ENCODE results near the gene NUP85.
A peak's percentile ranks its signal among the peaks of the same experiment; 100 is the strongest.
"Not testable (repeated sequence)": the region's sequence is repeated elsewhere in the genome, so short reads cannot be mapped to it uniquely, and the experiment has no call there.

The NUP85 gene

GRCh38 chr17:75271233-75271954 lies 65.9 kb downstream of the NUP85 start:
- TF ChIP-seq CTCF (IDR thresholded peaks at IDR 0.05; ENCODE audit: extremely low read depth, insufficient read depth, missing control alignments) = peak; percentile 95
- peak; percentile 98 for DNase-seq (ENCODE audit: low spot score)
- in situ Hi-C loops (cut with MboI; ENCODE audit: low pct_unique_long_range_greater_than_20kb, low sequenced_read_pairs, unreplicated experiment) = loop anchor here (10.0 kb wide), 1 partner anchor 143 kb away; no protein-coding TSS in a partner anchor

GRCh38 chr17:75271955-75272847 lies 66.7 kb downstream of the NUP85 start:
- DNase-seq (ENCODE audit: low spot score) = no peak
- in situ Hi-C loops (cut with MboI; ENCODE audit: low pct_unique_long_range_greater_than_20kb, low sequenced_read_pairs, unreplicated experiment) = loop anchor here (10.0 kb wide), 1 partner anchor 143 kb away; no protein-coding TSS in a partner anchor
- TF ChIP-seq CTCF (IDR thresholded peaks at IDR 0.05; ENCODE audit: extremely low read depth, insufficient read depth, missing control alignments) = no peak

GRCh38 chr17:75272848-75273184 lies 67.3 kb downstream of the NUP85 start:
- TF ChIP-seq CTCF (IDR thresholded peaks at IDR 0.05; ENCODE audit: extremely low read depth, insufficient read depth, missing control alignments) = no peak
- in situ Hi-C loops (cut with MboI; ENCODE audit: low pct_unique_long_range_greater_than_20kb, low sequenced_read_pairs, unreplicated experiment) = loop anchor here (10.0 kb wide), 1 partner anchor 142 kb away; no protein-coding TSS in a partner anchor
- DNase-seq (ENCODE audit: low spot score) = no peak

GRCh38 chr17:75273977-75274708 lies 68.7 kb downstream of the NUP85 start:
- no peak for DNase-seq (ENCODE audit: low spot score)
- in situ Hi-C loops (cut with MboI; ENCODE audit: low pct_unique_long_range_greater_than_20kb, low sequenced_read_pairs, unreplicated experiment) = loop anchor here (10.0 kb wide), 1 partner anchor 141 kb away; no protein-coding TSS in a partner anchor
- TF ChIP-seq CTCF (IDR thresholded peaks at IDR 0.05; ENCODE audit: extremely low read depth, insufficient read depth, missing control alignments) = no peak

GRCh38 chr17:75277664-75278071 lies 72.2 kb downstream of the NUP85 start:
- DNase-seq (ENCODE audit: low spot score) = no peak
- TF ChIP-seq CTCF (IDR thresholded peaks at IDR 0.05; ENCODE audit: extremely low read depth, insufficient read depth, missing control alignments) = no peak
- in situ Hi-C loops (cut with MboI; ENCODE audit: low pct_unique_long_range_greater_than_20kb, low sequenced_read_pairs, unreplicated experiment) = loop anchor here (10.0 kb wide), 1 partner anchor 137 kb away; no protein-coding TSS in a partner anchor

- DNase-seq (ENCODE audit: low spot score); in situ Hi-C loops (cut with MboI; ENCODE audit: low pct_unique_long_range_greater_than_20kb, low sequenced_read_pairs, unreplicated experiment): not testable (repeated sequence)
Measured at GRCh38 chr17:75280189-75280588, 74.7 kb downstream of the NUP85 start.
